HCT116 (cell line): ENCODE measurements around the gene IL6ST. TPM values are rescaled to one million over a fixed set of nuclear protein-coding genes. Genes with fewer than 3 reads are reported as not detected.

Experiments
- ATAC-seq: fragments of 200-7000 bp; cut with Tn5 transposase; 2 replicates; pipeline ENCODE4 v1.9.1; 2020; ENCODE audit warnings: mild to moderate bottlenecking, moderate library complexity
- BruUV-seq: library from RNA; stranded (reverse); fragments of 400-500 nt; replicated peaks from 2 replicates; lab custom pipeline; 2021; lab: Mats Ljungman, UMichigan
- CTCF ChIA-PET: fragments of 300-600 bp; sonication (Branson Sonifier 250); formaldehyde crosslinking; loops from one replicate; lab custom pipeline; 2021; ENCODE audit warnings: antibody characterized with exemption; lab: Charles Lee
- POLR2A ChIA-PET: fragments of 300-600, 350-600 bp; sonication (Branson Sonifier 250); formaldehyde crosslinking; loops from one replicate; lab custom pipeline; 2021; ENCODE audit warnings: antibody characterized with exemption; lab: Charles Lee
- RAD21 ChIA-PET, 2 experiments: fragments of 300-600 bp; sonication (Branson Sonifier 250); formaldehyde crosslinking; loops; one replicate each; lab custom pipeline; 2023; ENCODE audit warnings: low total read pairs in 2 of 2; ENCODE audit not compliant: uncharacterized antibody in 2 of 2, unreplicated experiment in 2 of 2, low non-redundant PET in 1 of 2; lab: Charles Lee
- DNase-seq: peaks from one replicate; pipeline ENCODE4 v3.0.0-alpha.2; 2010; ENCODE audit warnings: low read depth, low spot score
- H2AFZ ChIP-seq: fragments of 200-600 bp; shearing (Covaris generic), sonication (generic); 2 replicates; pipeline ENCODE4 v1.6.1; 2017; ENCODE audit warnings: low read depth, mixed run types, mixed read lengths, antibody characterized with exemption, low read length; ENCODE audit not compliant: poor library complexity, severe bottlenecking
- H3K27ac ChIP-seq: 2 replicates; pipeline ENCODE4 v1.5.1; 2012; ENCODE audit warnings: low read depth, low read length
- H3K27me3 ChIP-seq: fragments of 200-600 bp; sonication (generic); 2 replicates; pipeline ENCODE4 v1.6.1; 2016; ENCODE audit warnings: mixed run types, low read length, mixed read lengths; ENCODE audit not compliant: insufficient read depth
- H3K36me3 ChIP-seq, 2 experiments: fragments of 200-500 bp in 1 of 2; fragments of 200-600 bp in 1 of 2; sonication (Bioruptor generic) in 1 of 2; sonication (generic) in 1 of 2; 2 replicates each; pipeline versions ENCODE4 v1.5.1 to v1.6.1; 2014 to 2016; ENCODE audit warnings: low read length in 2 of 2, inconsistent platforms in 1 of 2, mixed read lengths in 1 of 2, mixed run types in 1 of 2; ENCODE audit not compliant: insufficient read depth in 2 of 2, control insufficient read depth in 1 of 2
- H3K4me1 ChIP-seq, 2 experiments: fragments of 200-600 bp in 1 of 2; sonication (generic) in 1 of 2; 2 replicates each; pipeline versions ENCODE4 v1.5.1 to v1.6.1; 2012 to 2017; ENCODE audit warnings: low read length in 2 of 2, inconsistent platforms in 1 of 2, mild to moderate bottlenecking in 1 of 2, mixed read lengths in 1 of 2, mixed run types in 1 of 2, moderate library complexity in 1 of 2; ENCODE audit not compliant: insufficient read depth in 2 of 2, control insufficient read depth in 1 of 2
- H3K4me2 ChIP-seq: fragments of 200-600 bp; sonication (generic); 2 replicates; pipeline ENCODE4 v1.6.1; 2017; ENCODE audit warnings: mixed run types, low read length, mixed read lengths
- H3K4me3 ChIP-seq, 2 experiments: fragments of 200-600 bp in 1 of 2; sonication (generic) in 1 of 2; replicated peaks in 1 of 2; 2 replicates each; pipeline ENCODE4 v1.5.1; 2011 to 2016; ENCODE audit warnings: low read length in 2 of 2, control low read depth in 1 of 2, low read depth in 1 of 2, mild to moderate bottlenecking in 1 of 2, mixed read lengths in 1 of 2, mixed run types in 1 of 2
- H3K79me2 ChIP-seq: fragments of 200-600 bp; sonication (generic); 2 replicates; pipeline ENCODE4 v1.6.1; 2017; ENCODE audit warnings: mild to moderate bottlenecking, mixed run types, low read length, moderate library complexity, mixed read lengths; ENCODE audit not compliant: insufficient read depth
- H3K9ac ChIP-seq: fragments of 200-600 bp; sonication (generic); 2 replicates; pipeline ENCODE4 v1.6.1; 2016; ENCODE audit warnings: low read length, mixed read lengths
- H3K9me2 ChIP-seq: fragments of 200-600 bp; sonication (generic), shearing (Covaris generic); 2 replicates; pipeline ENCODE4 v1.6.1; 2017; ENCODE audit warnings: mixed run types, mild to moderate bottlenecking, moderate library complexity; ENCODE audit not compliant: insufficient read depth
- H3K9me3 ChIP-seq, 2 experiments: fragments of 200-500 bp in 1 of 2; fragments of 200-600 bp in 1 of 2; sonication (Bioruptor generic) in 1 of 2; sonication (generic) in 1 of 2; 2 replicates each; pipeline ENCODE4 v1.6.1; 2014 to 2017; ENCODE audit warnings: low read length in 2 of 2, mixed read lengths in 2 of 2, inconsistent platforms in 1 of 2, low read depth in 1 of 2, mild to moderate bottlenecking in 1 of 2, mixed run types in 1 of 2, moderate library complexity in 1 of 2; ENCODE audit not compliant: control insufficient read depth in 1 of 2, insufficient read depth in 1 of 2
- H4K20me1 ChIP-seq: fragments of 200-600 bp; sonication (generic), shearing (Covaris generic); 2 replicates; pipeline ENCODE4 v1.6.1; 2017; ENCODE audit warnings: mixed run types, mild to moderate bottlenecking, moderate library complexity; ENCODE audit not compliant: insufficient read depth
- CBX3 ChIP-seq: IDR thresholded peaks from 2 replicates; pipeline ENCODE4 v1.6.1; 2012; ENCODE audit warnings: low read depth
- CEBPB ChIP-seq: IDR thresholded peaks from 2 replicates; pipeline ENCODE4 v1.6.1; 2012; ENCODE audit warnings: low read depth
- CTCF ChIP-seq, 3 experiments: fragments of 200-600 bp in 1 of 3; sonication (generic) in 1 of 3; IDR thresholded peaks in 2 of 3; conservative IDR thresholded peaks in 1 of 3; 2 replicates each; pipeline ENCODE4 v1.5.1; 2012 to 2017; ENCODE audit warnings: low read depth in 2 of 3, low read length in 2 of 3, antibody characterized with exemption in 1 of 3, borderline replicate concordance in 1 of 3, control low read depth in 1 of 3, mild to moderate bottlenecking in 1 of 3, mixed read lengths in 1 of 3, mixed run types in 1 of 3, moderate library complexity in 1 of 3; ENCODE audit not compliant: insufficient read depth in 1 of 3
- ELF1 ChIP-seq: IDR thresholded peaks from 2 replicates; pipeline ENCODE4 v1.6.1; 2012; ENCODE audit warnings: low read depth, borderline replicate concordance
- EZH2 ChIP-seq: fragments of 200-600 bp; sonication (generic); IDR thresholded peaks from 2 replicates; pipeline ENCODE4 v1.6.1; 2017; ENCODE audit warnings: antibody characterized with exemption, mixed run types
- EZH2phosphoT487 ChIP-seq: fragments of 200-600 bp; IDR thresholded peaks from 2 replicates; pipeline ENCODE4 v1.6.1; 2018; ENCODE audit warnings: antibody characterized with exemption, borderline replicate concordance
- JUND ChIP-seq: IDR thresholded peaks from 2 replicates; pipeline ENCODE4 v1.6.1; 2012
- POLR2A ChIP-seq: IDR thresholded peaks from 2 replicates; pipeline ENCODE4 v1.7.0; 2011; ENCODE audit warnings: borderline replicate concordance; ENCODE audit not compliant: insufficient read depth, insufficient read length; ENCODE audit errors: extremely low read depth
- RAD21 ChIP-seq: IDR thresholded peaks from 2 replicates; pipeline ENCODE4 v1.6.1; 2012; ENCODE audit warnings: low read depth, mild to moderate bottlenecking
- SIN3A ChIP-seq: IDR thresholded peaks from 2 replicates; pipeline ENCODE4 v1.6.1; 2012; ENCODE audit warnings: low read depth
- SP1 ChIP-seq: IDR thresholded peaks from 2 replicates; pipeline ENCODE4 v1.6.1; 2012; ENCODE audit warnings: low read depth
- TCF7L2 ChIP-seq: IDR thresholded peaks from 2 replicates; pipeline ENCODE4 v1.7.0; 2011; ENCODE audit warnings: borderline replicate concordance, inconsistent platforms; ENCODE audit not compliant: insufficient read depth, insufficient read length; ENCODE audit errors: extremely low read depth
- YY1 ChIP-seq: IDR thresholded peaks from 2 replicates; pipeline ENCODE4 v1.6.1; 2011; ENCODE audit warnings: low read length, low read depth, moderate library complexity, mild to moderate bottlenecking; ENCODE audit not compliant: insufficient replicate concordance; ENCODE audit errors: extremely low read depth
- ZNF274 ChIP-seq: fragments of 200-500 bp; sonication (Bioruptor generic); IDR thresholded peaks from 2 replicates; pipeline ENCODE4 v1.6.1; 2014; ENCODE audit warnings: mild to moderate bottlenecking, low read depth, low read length, inconsistent platforms
- intact Hi-C: fragments of 100-400 bp; cut with micrococcal nuclease; formaldehyde crosslinking; loops from 2 replicates; pipeline ENCODE4 v1.10.0; 2022
- total RNA-seq: library from RNA; stranded (reverse); gene quantifications from one replicate; pipeline ENCODE4 v1.2.1, GENCODE V29; 2021; ENCODE audit not compliant: unreplicated experiment
- TF ChIP-seq, protein P1 (sequence below): IDR thresholded peaks from 2 replicates; pipeline ENCODE4 v1.6.1; 2011; ENCODE audit warnings: mild to moderate bottlenecking, low read length, moderate library complexity; ENCODE audit not compliant: insufficient replicate concordance; ENCODE audit errors: extremely low read depth
- TF ChIP-seq, protein P2 (sequence below): IDR thresholded peaks from 2 replicates; pipeline ENCODE4 v1.6.1; 2012; ENCODE audit warnings: low read depth
- TF ChIP-seq, protein P3 (sequence below): IDR thresholded peaks from 2 replicates; pipeline ENCODE4 v1.6.1; 2012

IL6ST gene
- total RNA-seq, 1 experiment from 2014 or later, result 26.5 TPM

- no peak overlapping the region for H3K9ac ChIP-seq
- RAD21 ChIA-PET, result no interaction called here
Measured at GRCh38 chr5:55899344-55899743, 95.4 kb downstream of the IL6ST start.

More at GRCh38 chr5:55899344-55899743, 95.4 kb downstream of the IL6ST start:
- Histone ChIP-seq H3K4me2 (no peak overlapping the region), H3K4me1 (peaks cover 0 to 16% of the 10 kb centered on the region in 2 experiments; a peak in 2 of 4 replicates), H3K36me3 (no peaks in the 10 kb centered on the region), H3K79me2 (no peaks in the 10 kb centered on the region), H3K27me3 (no peaks in the 10 kb centered on the region), H3K9me3 (no peaks in the 10 kb centered on the region), H2AFZ (no peak overlapping the region), H3K4me3 (no peak overlapping the region), H3K9me2 (no peaks in the 10 kb centered on the region), H3K27ac (no peak overlapping the region), H4K20me1 (no peaks in the 10 kb centered on the region)
- intact Hi-C loops, result no loop called here
- POLR2A ChIA-PET, result no interaction called here
- CTCF ChIA-PET, result no interaction called here
- ATAC-seq (no peak), DNase-seq (no peak)
- TF ChIP-seq ZNF274 (no peak), SP1 (no peak), EZH2phosphoT487 (no peak), CEBPB (no peak), SIN3A (no peak), JUND (no peak), YY1 (no peak), ELF1 (no peak), CTCF (IDR thresholded peaks at IDR 0.05 in 2 of 3, conservative IDR thresholded peaks at IDR 0.05 in 1 of 3; ENCODE audit: borderline replicate concordance in 1 of 3, insufficient read depth in 1 of 3, low read depth in 2 of 3, low read length in 2 of 3) (no peak), CBX3 (no peak), POLR2A (no peak), TCF7L2 (no peak), RAD21 (no peak), EZH2 (no peak)
- TF ChIP-seq, protein P1, sequence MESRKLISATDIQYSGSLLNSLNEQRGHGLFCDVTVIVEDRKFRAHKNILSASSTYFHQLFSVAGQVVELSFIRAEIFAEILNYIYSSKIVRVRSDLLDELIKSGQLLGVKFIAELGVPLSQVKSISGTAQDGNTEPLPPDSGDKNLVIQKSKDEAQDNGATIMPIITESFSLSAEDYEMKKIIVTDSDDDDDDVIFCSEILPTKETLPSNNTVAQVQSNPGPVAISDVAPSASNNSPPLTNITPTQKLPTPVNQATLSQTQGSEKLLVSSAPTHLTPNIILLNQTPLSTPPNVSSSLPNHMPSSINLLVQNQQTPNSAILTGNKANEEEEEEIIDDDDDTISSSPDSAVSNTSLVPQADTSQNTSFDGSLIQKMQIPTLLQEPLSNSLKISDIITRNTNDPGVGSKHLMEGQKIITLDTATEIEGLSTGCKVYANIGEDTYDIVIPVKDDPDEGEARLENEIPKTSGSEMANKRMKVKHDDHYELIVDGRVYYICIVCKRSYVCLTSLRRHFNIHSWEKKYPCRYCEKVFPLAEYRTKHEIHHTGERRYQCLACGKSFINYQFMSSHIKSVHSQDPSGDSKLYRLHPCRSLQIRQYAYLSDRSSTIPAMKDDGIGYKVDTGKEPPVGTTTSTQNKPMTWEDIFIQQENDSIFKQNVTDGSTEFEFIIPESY, result no peak
- TF ChIP-seq, protein P2, sequence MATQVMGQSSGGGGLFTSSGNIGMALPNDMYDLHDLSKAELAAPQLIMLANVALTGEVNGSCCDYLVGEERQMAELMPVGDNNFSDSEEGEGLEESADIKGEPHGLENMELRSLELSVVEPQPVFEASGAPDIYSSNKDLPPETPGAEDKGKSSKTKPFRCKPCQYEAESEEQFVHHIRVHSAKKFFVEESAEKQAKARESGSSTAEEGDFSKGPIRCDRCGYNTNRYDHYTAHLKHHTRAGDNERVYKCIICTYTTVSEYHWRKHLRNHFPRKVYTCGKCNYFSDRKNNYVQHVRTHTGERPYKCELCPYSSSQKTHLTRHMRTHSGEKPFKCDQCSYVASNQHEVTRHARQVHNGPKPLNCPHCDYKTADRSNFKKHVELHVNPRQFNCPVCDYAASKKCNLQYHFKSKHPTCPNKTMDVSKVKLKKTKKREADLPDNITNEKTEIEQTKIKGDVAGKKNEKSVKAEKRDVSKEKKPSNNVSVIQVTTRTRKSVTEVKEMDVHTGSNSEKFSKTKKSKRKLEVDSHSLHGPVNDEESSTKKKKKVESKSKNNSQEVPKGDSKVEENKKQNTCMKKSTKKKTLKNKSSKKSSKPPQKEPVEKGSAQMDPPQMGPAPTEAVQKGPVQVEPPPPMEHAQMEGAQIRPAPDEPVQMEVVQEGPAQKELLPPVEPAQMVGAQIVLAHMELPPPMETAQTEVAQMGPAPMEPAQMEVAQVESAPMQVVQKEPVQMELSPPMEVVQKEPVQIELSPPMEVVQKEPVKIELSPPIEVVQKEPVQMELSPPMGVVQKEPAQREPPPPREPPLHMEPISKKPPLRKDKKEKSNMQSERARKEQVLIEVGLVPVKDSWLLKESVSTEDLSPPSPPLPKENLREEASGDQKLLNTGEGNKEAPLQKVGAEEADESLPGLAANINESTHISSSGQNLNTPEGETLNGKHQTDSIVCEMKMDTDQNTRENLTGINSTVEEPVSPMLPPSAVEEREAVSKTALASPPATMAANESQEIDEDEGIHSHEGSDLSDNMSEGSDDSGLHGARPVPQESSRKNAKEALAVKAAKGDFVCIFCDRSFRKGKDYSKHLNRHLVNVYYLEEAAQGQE, result no peak
- TF ChIP-seq, protein P3, sequence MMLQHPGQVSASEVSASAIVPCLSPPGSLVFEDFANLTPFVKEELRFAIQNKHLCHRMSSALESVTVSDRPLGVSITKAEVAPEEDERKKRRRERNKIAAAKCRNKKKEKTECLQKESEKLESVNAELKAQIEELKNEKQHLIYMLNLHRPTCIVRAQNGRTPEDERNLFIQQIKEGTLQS, result no peak
- BruUV-seq, result no TSS peak
